Heart right ventricle (tissue), 16 donors: ENCODE data around the gene C16orf89. TPM values are rescaled to one million over a fixed set of nuclear protein-coding genes. Genes with fewer than 3 reads are reported as not detected.

Experiments
- ATAC-seq, 8 donors: fragments of 200-7000 bp; cut with Tn5 transposase; one replicate each; pipeline ENCODE4 v1.9.1; 2020; ENCODE audit warnings: mild to moderate bottlenecking in 8 of 8, moderate library complexity in 8 of 8, moderate number of reproducible peaks in 1 of 8
- DNase-seq, 2 donors: peaks; one replicate each; pipeline ENCODE4 v3.0.0-alpha.2; 2020
- H3K27ac ChIP-seq, 10 donors: fragments of 200-600 bp; sonication (generic) in 2 of 10; one replicate each; pipeline versions ENCODE4 v1.5.0 to v1.8.0; 2020 to 2022; ENCODE audit warnings: mild to moderate bottlenecking in 3 of 10
- H3K27me3 ChIP-seq, 7 donors: fragments of 200-600 bp; one replicate each; pipeline ENCODE4 v1.8.0; 2021 to 2022; ENCODE audit warnings: mild to moderate bottlenecking in 2 of 7
- H3K36me3 ChIP-seq, 9 donors: fragments of 200-600 bp; sonication (generic) in 1 of 9; one replicate each; pipeline versions ENCODE4 v1.5.0 to v1.8.0; 2020 to 2022; ENCODE audit warnings: mild to moderate bottlenecking in 2 of 9
- H3K4me1 ChIP-seq, 9 donors: fragments of 200-600 bp; sonication (generic) in 1 of 9; one replicate each; pipeline versions ENCODE4 v1.5.0 to v1.8.0; 2020 to 2022; ENCODE audit warnings: mild to moderate bottlenecking in 4 of 9
- H3K4me3 ChIP-seq, 10 donors: fragments of 200-600 bp; sonication (generic) in 2 of 10; one replicate each; pipeline versions ENCODE4 v1.5.0 to v1.8.0; 2020 to 2022; ENCODE audit warnings: mild to moderate bottlenecking in 7 of 10, moderate library complexity in 2 of 10
- H3K9me3 ChIP-seq, 11 donors: fragments of 200-600 bp in 10 of 11; sonication (generic) in 2 of 11; one replicate each; pipeline versions ENCODE4 v1.5.0 to v1.8.0; 2013 to 2022; ENCODE audit warnings: mild to moderate bottlenecking in 2 of 11, control low read depth in 1 of 11, moderate library complexity in 1 of 11
- CTCF ChIP-seq, 9 donors: fragments of 200-600 bp; sonication (generic) in 2 of 9; IDR thresholded peaks; one replicate each; pipeline versions ENCODE4 v1.5.0 to v1.8.0; 2021 to 2022; ENCODE audit warnings: antibody characterized with exemption in 9 of 9, mild to moderate bottlenecking in 5 of 9, moderate library complexity in 1 of 9
- WGBS, 2 donors: extraction: QIAGEN DNeasy Blood & Tissue Kit; methylation state at CpG; one replicate each; pipeline ENCODE4 v1.1.7; 2013; ENCODE audit warnings: inconsistent platforms in 1 of 2; 5-methylcytosine and 5-hydroxymethylcytosine counted together
- intact Hi-C, 10 donors: fragments of 100-400 bp; cut with DNase I; formaldehyde crosslinking; loops; one replicate each; pipeline versions ENCODE4 v1.11.1 to v1.14.2; 2022
- polyA plus RNA-seq, 2 donors: library from polyadenylated mRNA; stranded (reverse); fragments of 200-250 nt; gene quantifications; one replicate each; pipeline ENCODE4 v1.2.3, GENCODE V29; 2013
- total RNA-seq, 10 donors: library from RNA; stranded (reverse); fragmentation: NEBNext Ultra II Directional in 3 of 10; extraction: Animal tissue kit (Norgen Biotek cat#: 25700) in 3 of 10; gene quantifications; one replicate each; pipeline versions ENCODE4 v1.2.1 to v1.2.4, GENCODE V29; 2021 to 2023
- donor health status: Arrhythmogenic right ventricular cardiomyopathy.
- donor health status: ischemic (EF 13 %, LVEDD 7.1; RV severe dilation, severe dysfunction).
- donor health status: healthy with polysubstance abuse.
- donor health status: DM: no; HTN: yes; CAD: no.
- donor health status: DM: no; HTN: no; CAD: no.
- donor health status: ischemic (EF 25% LVEDD 6.9; RV normal size, moderate dysfunction).
- donor health status: ischemic (EF 25% LVEDD 5.7; RV mildly dilated, moderate dysfunction).
- donor health status: healthy.
- donor health status: DM: yes; HTN: yes; CAD: no.
- donor health status: Ischemic cardiomyopathy.
- donor health status: ischemic (EF 35%, LVEDD 5.7; RV mildly dilated, moderate dysfunction).
- donor health status: nonischemic (EF 11% LVEDD 7.7; RV severe dilation, severe dysfunction).
- donor health status: DM: yes; HTN: yes; CAD: no.
- donor health status: PGD.
- donor health status: ischemic (EF 29% LVEDD 5.4; RV normal size, mild dysfunction).
- donor health status: nonischemic (EF 23%, LVEDD 6.1; RV moderate dilation, normal function).

The C16orf89 gene
- total and polyA plus RNA-seq, 12 donors: 0.28 to 44.9 (median 5.0) TPM

- WGBS, 2 donors: 37 to 40% methylated on average over 12 of the region's 12 CpGs
- Histone ChIP-seq H3K27me3 (no peaks in the 10 kb centered on the region), H3K9me3 (no peaks in the 10 kb centered on the region), H3K36me3 (peaks cover 0 to 35% (median 0%) of the 10 kb centered on the region in 9 donors), H3K27ac (peak overlapping the region in 3 of 10 donors; percentile 39 to 87 (median 73)), H3K4me3 (peak overlapping the region; percentile 69 to 99 (median 82)), H3K4me1 (peaks cover 0 to 28% (median 22%) of the 10 kb centered on the region in 9 donors)
- TF ChIP-seq CTCF (IDR thresholded peaks at IDR 0.05): no peak
- DNase-seq (no peak), ATAC-seq (no peak)
- intact Hi-C loops: loop anchor here in 1 of 10 donors (5.0 kb wide), 1 partner anchor 40 kb away; the partner anchor contains the start of gene ALG1
Measured at GRCh38 chr16:5032748-5033167, 33.0 kb downstream of the C16orf89 start.

GRCh38 chr16:5031601-5032000 lies 34.2 kb downstream of the C16orf89 start:
- no peak overlapping the region for H3K27ac ChIP-seq
- intact Hi-C loops: loop anchor here in 1 of 10 donors (5.0 kb wide), 1 partner anchor 41 kb away; the partner anchor contains the start of gene ALG1
- H3K9me3 ChIP-seq: no peaks in the 10 kb centered on the region
- no peaks in the 10 kb centered on the region for H3K27me3 ChIP-seq
- ATAC-seq: no peak
- no peak overlapping the region for H3K4me3 ChIP-seq
- H3K36me3 ChIP-seq: peaks cover 0 to 40% (median 0%) of the 10 kb centered on the region in 9 donors
- WGBS, 2 donors: 70 to 83% methylated on average over 7 of the region's 7 CpGs
- H3K4me1 ChIP-seq: peaks cover 0 to 28% (median 22%) of the 10 kb centered on the region in 9 donors
- no peak for TF ChIP-seq CTCF (IDR thresholded peaks at IDR 0.05)
- no peak for DNase-seq

- intact Hi-C loops: loop anchor here in 1 of 10 donors (5.0 kb wide), 1 partner anchor 42 kb away; the partner anchor contains the start of gene ALG1
- H3K27me3 ChIP-seq: no peaks in the 10 kb centered on the region
- H3K36me3 ChIP-seq: peaks cover 0 to 40% (median 0%) of the 10 kb centered on the region in 9 donors
- no peak overlapping the region for H3K4me3 ChIP-seq
- no peak overlapping the region for H3K27ac ChIP-seq
- TF ChIP-seq CTCF (IDR thresholded peaks at IDR 0.05): no peak
- no peak for ATAC-seq
- DNase-seq: no peak
- H3K4me1 ChIP-seq: peaks cover 0 to 22% (median 18%) of the 10 kb centered on the region in 9 donors
- 86% methylated on average over 12 of the region's 12 CpGs for WGBS, 2 donors
- no peaks in the 10 kb centered on the region for H3K9me3 ChIP-seq
Measured at GRCh38 chr16:5030251-5030870, 35.4 kb downstream of the C16orf89 start.

GRCh38 chr16:5028950-5029475 lies 36.7 kb downstream of the C16orf89 start:
- TF ChIP-seq CTCF (IDR thresholded peaks at IDR 0.05): no peak
- peaks cover 0 to 40% (median 0%) of the 10 kb centered on the region in 9 donors for H3K36me3 ChIP-seq
- WGBS, 2 donors: 89 to 92% methylated on average over 18 of the region's 18 CpGs
- no peaks in the 10 kb centered on the region for H3K27me3 ChIP-seq
- H3K4me1 ChIP-seq: peaks cover 0 to 24% (median 12%) of the 10 kb centered on the region in 9 donors
- DNase-seq: no peak
- H3K9me3 ChIP-seq: no peaks in the 10 kb centered on the region
- H3K27ac ChIP-seq: no peak overlapping the region
- no peak overlapping the region for H3K4me3 ChIP-seq
- no peak for ATAC-seq
- intact Hi-C loops: no loop called here
